HG03175 (cell line): ENCODE measurements around the gene SH3TC1.

Source experiments
- ATAC-seq: cut with Tn5 transposase; IDR thresholded peaks from one replicate; pipeline ENCODE4 v1.9.1; 2021; ENCODE audit warnings: mild to moderate bottlenecking, moderate library complexity; ENCODE audit not compliant: unreplicated experiment

SH3TC1 gene

GRCh38 chr4:8163436-8164193 lies 35.5 kb upstream of the SH3TC1 start:
- ATAC-seq, result no peak

GRCh38 chr4:8164194-8164565 lies 34.9 kb upstream of the SH3TC1 start:
- no peak for ATAC-seq

- ATAC-seq, result no peak
Observed at GRCh38 chr4:8164687-8165086, 34.4 kb upstream of the SH3TC1 start.

- no peak for ATAC-seq
Observed at GRCh38 chr4:8165374-8165896, 33.7 kb upstream of the SH3TC1 start.

GRCh38 chr4:8167291-8167690 lies 31.8 kb upstream of the SH3TC1 start:
- ATAC-seq, result no peak

- ATAC-seq, result no peak
Observed at GRCh38 chr4:8167815-8168214, 31.3 kb upstream of the SH3TC1 start.

GRCh38 chr4:8168232-8168631 lies 30.9 kb upstream of the SH3TC1 start:
- no peak for ATAC-seq

- no peak for ATAC-seq
Observed at GRCh38 chr4:8168832-8169598, 30.1 kb upstream of the SH3TC1 start.

- ATAC-seq, result no peak
Observed at GRCh38 chr4:8169763-8170162, 29.3 kb upstream of the SH3TC1 start.

- no peak for ATAC-seq
Observed at GRCh38 chr4:8170341-8170740, 28.7 kb upstream of the SH3TC1 start.

GRCh38 chr4:8171266-8171665 lies 27.8 kb upstream of the SH3TC1 start:
- ATAC-seq, result no peak

- ATAC-seq, result peak; percentile 74
Observed at GRCh38 chr4:8171984-8172924, 26.8 kb upstream of the SH3TC1 start.

- no peak for ATAC-seq
Observed at GRCh38 chr4:8173492-8174242, 25.4 kb upstream of the SH3TC1 start.

GRCh38 chr4:8174970-8175369 lies 24.1 kb upstream of the SH3TC1 start:
- no peak for ATAC-seq

GRCh38 chr4:8175686-8176085 lies 23.4 kb upstream of the SH3TC1 start:
- no peak for ATAC-seq

- peak; percentile 78 for ATAC-seq
Observed at GRCh38 chr4:8176547-8177399, 22.3 kb upstream of the SH3TC1 start.

GRCh38 chr4:8177552-8177951 lies 21.5 kb upstream of the SH3TC1 start:
- ATAC-seq, result no peak

GRCh38 chr4:8177956-8178355 lies 21.1 kb upstream of the SH3TC1 start:
- ATAC-seq, result no peak

GRCh38 chr4:8179074-8179473 lies 20.0 kb upstream of the SH3TC1 start:
- ATAC-seq, result no peak
